HEK293T (cell line): ENCODE data around the gene SOX4.

ENCODE experiments used
- ARNT ChIP-seq: fragments of 450-650 bp; IDR thresholded peaks from 2 replicates; pipeline ENCODE4 v1.6.1; 2017; ENCODE audit warnings: mild to moderate bottlenecking
- BHLHE40 ChIP-seq: fragments of 450-650 bp; IDR thresholded peaks from 2 replicates; pipeline ENCODE4 v1.6.1; 2016; ENCODE audit warnings: mild to moderate bottlenecking, moderate library complexity, borderline replicate concordance
- FOXA1 ChIP-seq: fragments of 450-650 bp; IDR thresholded peaks from 2 replicates; pipeline ENCODE4 v1.6.1; 2016; ENCODE audit warnings: mild to moderate bottlenecking
- FOXK2 ChIP-seq: fragments of 450-650 bp; IDR thresholded peaks from 2 replicates; pipeline ENCODE4 v1.6.1; 2016; ENCODE audit warnings: mild to moderate bottlenecking
- LEF1 ChIP-seq: fragments of 450-650 bp; IDR thresholded peaks from 2 replicates; pipeline ENCODE4 v1.6.1; 2017; ENCODE audit warnings: mild to moderate bottlenecking, borderline replicate concordance
- PKNOX1 ChIP-seq: fragments of 450-650 bp; IDR thresholded peaks from 2 replicates; pipeline ENCODE4 v1.6.1; 2016
- SP1 ChIP-seq: fragments of 450-650 bp; IDR thresholded peaks from 2 replicates; pipeline ENCODE4 v1.6.1; 2017
- SUZ12 ChIP-seq: fragments of 450-650 bp; IDR thresholded peaks from 2 replicates; pipeline ENCODE4 v1.6.1; 2016; ENCODE audit warnings: mild to moderate bottlenecking

GRCh38 chr6:21636876-21637275, 43.3 kb downstream of the SOX4 start:
- TF ChIP-seq SP1 (no peak), BHLHE40 (no peak), FOXK2 (no peak), PKNOX1 (no peak), FOXA1 (no peak), LEF1 (no peak), ARNT (no peak), SUZ12 (no peak)
